NCI-H446 treated with DMSO at 0.1 percent for 48 hours (cell line): ENCODE measurements around the gene ZNF326.
A peak's percentile ranks its signal among the peaks of the same experiment; 100 is the strongest.

Experiments
- DNase-seq: peaks from one replicate; lab custom pipeline; 2025; lab: John Stamatoyannopoulos, UW

ZNF326 gene, protein sequence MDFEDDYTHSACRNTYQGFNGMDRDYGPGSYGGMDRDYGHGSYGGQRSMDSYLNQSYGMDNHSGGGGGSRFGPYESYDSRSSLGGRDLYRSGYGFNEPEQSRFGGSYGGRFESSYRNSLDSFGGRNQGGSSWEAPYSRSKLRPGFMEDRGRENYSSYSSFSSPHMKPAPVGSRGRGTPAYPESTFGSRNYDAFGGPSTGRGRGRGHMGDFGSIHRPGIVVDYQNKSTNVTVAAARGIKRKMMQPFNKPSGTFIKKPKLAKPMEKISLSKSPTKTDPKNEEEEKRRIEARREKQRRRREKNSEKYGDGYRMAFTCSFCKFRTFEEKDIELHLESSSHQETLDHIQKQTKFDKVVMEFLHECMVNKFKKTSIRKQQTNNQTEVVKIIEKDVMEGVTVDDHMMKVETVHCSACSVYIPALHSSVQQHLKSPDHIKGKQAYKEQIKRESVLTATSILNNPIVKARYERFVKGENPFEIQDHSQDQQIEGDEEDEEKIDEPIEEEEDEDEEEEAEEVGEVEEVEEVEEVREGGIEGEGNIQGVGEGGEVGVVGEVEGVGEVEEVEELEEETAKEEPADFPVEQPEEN

DNA sequence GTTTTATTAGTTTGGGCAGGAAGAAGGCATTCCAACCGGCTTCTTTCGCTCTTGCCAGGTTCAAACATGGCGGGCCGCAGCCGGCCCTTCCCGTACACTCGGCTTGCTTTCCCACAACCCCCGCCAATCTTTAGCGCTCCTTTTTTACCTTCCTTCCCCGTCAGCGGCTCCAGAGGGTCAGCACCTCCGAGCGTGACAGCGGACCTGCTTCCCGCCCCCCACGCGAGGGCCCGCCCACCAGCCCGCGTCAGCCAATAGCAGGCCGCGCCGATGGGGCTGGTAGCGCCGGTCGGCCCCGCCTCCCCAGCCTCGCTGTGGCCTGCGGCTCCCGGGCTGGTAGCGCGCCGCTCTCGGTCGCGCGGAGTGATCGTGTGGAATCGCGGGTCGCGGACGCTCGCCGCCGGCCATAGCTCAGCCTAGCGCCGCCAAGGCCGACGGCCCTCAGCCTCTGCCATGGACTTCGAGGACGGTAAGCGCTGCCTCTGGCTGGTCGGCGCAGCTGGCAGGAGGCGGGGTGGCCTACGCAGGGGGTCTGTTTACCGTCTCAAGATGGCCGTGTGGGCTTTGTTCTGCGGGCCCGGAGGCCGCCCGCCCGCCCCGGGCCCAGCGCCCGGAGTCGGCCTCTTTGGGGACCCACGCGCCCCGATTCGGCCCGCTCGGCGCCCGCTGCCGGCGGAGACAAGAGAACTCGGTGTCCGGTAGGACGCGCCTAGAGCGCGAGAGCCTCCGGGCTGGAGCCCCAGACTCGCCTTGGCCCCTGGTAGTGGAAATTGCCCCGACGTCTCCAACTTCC is at the start of gene ZNF326:
Gene ZNF326, plus strand, starts transcription at position 306 of the 793 bp plus-strand sequence. Its CDS starts 148 bp downstream, at position 454.
- peak; percentile 92 for DNase-seq

DNA sequence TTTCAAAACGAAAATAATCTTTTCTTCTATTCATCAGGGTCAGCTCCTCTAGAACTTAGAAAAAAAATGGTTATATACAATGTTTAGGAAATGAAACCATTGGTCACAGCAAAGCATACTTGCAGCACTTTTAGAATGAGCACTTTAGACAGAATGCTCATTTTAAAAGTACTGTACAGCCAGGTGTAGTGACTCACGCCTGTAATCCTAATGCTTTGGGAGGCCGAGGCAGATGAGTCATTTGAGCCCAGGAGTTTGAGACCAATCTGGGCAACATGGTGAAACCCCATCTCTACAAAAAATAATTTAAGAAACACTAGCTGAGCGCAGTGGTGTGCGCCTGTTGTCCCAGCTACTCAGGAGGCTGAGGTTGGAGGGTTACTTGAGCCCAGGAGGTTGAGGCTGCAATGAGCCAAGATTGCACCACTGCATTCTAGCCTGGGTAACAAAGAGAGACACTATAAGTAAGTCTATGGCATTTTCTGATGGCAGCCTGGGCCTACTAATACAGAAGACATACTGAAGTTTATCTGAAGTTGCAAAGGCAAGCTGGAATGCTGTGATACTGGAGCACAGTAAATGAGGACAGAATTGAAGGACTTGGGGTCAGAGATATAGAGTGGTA is 48.9 kb upstream of the ZNF326 start:
- DNase-seq: no peak

DNA sequence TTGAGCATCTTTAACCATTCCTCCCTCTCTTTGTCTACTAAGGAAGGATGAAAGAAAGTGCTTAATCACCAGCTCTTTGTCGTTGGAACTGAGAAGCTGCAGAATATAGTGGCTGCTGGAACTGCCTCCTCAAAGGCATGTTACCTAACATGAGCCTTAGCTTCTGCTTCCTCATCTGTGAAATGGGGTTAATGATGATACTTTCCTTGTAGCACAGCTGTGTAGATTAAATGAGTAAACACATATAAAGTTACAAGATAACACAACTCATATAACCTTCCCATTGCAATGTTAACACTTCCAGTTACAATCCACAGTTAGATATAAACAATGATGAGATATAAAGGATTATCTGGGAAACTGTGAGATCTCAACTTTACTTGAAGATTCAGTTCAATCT is 48.4 kb upstream of the ZNF326 start:
- no peak for DNase-seq

DNA sequence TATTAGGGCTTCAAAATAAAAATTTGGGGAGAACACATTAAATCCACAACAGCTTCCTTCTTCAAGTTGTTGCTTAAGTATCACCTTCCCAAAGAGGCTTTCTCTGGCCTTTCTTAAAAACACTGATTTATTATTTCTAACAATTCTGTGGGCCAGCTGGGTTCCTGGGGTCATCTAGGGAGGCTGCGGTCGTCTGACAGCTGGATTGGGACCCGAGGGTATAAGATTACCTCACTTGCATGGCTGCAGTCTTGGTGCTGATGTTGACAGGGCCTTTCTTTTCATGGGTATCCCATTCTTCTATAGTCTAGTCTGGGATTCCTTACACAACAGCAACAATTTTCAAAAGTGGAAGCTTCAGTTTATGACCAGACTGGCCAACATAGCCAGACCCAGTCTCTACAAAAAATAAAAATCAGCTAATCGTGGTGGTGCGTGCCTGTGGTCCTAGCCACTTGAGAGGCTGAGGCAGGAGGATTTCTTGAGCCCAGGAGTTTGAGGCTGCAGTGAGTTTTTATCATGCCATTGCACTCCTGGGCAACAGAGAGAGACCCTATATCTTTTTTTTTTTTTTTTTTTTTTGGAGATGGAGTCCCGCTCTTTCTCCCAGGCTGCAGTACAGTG is 46.1 kb upstream of the ZNF326 start:
- no peak for DNase-seq

DNA sequence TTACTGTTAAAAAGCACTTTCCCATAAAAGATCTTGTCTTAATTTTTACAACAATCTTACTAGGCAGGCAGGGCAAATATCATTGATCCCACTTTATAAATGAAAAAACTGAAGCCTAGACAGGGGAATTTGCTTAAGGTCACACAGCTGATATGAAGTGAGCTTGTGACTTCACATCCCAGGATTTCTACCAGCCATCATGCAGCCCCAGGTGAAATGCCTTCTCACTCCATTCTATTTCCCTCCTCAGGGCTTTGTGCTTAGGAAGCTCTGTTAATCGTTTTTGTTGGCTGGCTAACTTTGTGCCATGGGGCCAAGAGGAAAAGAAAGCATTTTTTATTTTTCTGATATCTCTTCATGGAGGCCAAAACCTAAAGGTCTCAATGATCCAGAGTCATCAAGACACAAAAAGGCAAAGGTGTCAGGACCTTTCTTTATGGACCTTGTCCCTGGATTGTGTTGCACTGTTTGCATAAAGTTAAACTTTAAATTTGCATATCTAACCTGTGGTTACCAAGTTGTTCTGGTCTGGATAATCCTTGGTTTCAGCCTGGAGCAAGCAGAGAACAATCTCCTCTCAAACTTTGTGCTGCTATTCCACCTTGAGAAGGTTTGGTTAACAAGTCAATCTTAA is 44.8 kb upstream of the ZNF326 start:
- DNase-seq: no peak

DNA sequence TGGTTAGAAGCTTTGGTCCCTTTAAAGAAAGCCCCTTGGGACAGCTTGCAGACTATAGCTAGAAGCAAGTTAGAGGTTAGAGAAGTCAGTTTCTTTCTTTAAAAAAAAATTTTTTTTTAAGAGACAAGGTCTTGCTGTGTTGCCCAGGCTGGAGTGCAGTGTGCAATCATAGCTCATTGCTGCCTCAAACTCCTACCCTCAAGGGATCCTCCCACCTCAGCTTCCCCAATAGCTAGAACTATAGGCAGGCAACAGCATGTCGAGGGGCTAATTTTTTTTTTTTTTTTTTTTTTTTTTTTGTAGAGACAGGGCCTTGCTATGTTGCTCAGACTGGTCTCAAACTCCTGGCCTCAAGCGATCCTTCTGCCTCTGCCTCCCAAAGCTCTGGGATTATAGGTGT is 44.2 kb upstream of the ZNF326 start:
- no peak for DNase-seq

DNA sequence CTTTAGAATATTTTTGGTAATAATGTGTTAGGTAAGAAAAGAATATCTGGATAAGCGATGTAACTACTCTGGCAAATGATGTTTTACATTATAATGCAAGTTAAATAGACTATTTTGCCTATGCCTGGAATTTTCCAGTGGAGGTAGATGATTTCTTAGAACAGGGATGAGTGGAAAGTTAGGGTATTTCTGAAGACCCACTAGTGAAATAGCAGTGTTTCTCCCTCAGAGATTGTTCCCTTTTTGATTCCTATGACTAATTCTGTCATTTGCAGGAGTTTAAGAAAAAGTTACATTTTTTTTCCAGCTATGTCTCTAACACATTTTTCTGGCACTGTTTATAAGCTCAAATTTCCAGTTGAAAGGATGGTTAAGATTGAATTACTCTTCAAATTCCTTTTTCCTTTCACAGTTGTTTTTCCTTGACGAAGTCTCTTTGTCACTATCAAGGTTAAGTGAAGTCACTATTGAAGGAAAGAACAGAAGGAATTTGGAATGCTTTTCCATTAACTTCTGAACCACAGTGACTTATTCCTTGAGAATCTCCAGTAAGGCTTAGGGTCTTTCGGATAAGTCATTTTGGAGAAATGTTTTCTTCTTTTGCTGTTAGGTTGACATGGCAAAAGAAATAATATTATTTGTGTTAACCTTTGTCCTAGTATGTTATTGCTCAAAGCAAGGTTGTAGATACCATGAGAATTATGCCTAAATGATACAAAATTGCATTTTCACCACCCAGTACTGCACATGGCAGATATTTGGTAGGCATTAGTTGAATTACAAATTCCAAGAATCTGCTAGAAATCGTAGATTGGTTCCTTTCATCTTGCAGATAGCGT is 42.9 kb upstream of the ZNF326 start:
- no peak for DNase-seq

DNA sequence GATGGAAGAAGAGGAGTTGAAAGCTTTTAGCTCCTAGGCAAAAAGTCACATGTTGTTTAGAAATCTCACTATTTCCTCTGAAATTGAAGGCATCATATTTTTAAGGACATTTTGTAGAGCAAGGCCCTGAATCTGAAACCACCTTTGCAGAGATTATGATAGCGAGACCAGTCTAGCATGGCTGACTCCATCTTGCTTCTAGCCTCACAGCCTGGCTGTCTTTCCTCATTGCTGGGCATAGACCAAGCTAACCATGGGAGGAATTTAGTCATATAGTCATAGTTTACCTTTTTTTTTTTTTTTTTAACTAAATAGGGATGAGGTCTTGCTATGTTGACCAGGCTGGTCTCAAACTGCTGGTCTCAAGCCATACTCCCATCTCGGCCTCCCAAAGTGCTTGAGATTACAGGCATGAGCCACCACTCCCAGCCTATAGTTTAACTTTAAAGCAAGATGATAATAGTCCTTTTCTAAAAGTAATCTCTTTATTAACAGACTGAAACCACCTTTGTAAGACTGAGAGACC is 42.2 kb upstream of the ZNF326 start:
- DNase-seq: no peak

DNA sequence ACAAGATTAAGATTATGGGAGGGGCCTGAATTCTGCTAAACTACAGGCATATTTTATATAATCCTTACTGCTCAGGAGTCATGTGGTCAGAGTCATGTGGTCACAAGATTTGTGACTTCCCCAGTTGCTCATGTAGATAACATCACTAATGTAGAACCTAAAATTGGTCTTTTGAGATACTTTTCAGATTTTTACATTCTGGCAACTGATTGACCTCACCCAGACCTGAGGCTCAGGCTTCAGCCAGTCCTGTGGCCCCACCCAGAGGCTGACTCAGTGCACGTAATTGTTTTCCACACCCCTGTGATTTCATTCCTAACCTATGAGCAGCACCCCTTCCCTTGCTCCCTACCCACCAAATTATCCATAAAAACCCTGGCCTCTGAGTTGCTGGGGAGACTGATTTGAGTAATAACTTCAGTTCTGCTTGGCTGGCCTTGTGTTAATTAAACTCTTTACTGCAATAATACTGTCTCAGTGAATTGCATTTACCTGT is 41.7 kb upstream of the ZNF326 start:
- no peak for DNase-seq

DNA sequence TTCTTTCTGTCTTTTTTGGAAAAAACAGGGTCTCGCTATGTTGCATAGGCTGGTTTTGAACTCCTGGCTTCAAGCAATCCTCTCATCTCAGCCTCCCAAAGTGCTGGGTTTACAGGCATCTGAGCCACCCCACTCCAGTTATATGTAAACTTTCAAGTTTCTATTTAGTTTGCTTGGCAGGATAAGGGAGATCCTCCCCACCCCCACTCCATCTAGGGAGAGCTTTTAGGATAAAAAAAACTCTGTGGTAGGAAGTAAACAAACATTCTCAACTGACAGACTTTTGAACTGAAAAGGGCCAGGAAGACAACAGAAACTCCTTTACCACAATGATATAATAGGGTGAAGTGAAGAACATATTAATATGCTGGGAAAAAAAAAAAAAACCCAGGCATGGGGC is 41.0 kb upstream of the ZNF326 start:
- DNase-seq: no peak

DNA sequence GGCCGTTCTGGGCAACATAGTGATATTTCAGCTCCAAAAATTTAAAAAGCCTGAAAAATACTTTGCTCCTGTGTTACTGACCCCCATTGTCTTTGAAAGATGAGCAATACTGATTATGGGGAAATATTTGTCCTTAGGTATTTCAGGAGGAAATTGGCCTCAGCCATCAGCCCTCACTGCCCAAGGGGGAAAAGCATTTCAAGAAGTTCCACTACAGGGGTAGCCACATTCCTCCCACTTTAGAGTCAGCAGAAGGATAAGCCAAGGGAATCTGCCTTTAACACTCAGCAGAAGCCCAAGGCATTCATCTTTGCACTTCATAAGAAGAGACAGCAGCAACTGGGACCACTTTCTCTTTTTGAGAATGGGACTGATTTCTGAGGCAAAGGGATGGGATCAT is 40.5 kb upstream of the ZNF326 start:
- DNase-seq: no peak

DNA sequence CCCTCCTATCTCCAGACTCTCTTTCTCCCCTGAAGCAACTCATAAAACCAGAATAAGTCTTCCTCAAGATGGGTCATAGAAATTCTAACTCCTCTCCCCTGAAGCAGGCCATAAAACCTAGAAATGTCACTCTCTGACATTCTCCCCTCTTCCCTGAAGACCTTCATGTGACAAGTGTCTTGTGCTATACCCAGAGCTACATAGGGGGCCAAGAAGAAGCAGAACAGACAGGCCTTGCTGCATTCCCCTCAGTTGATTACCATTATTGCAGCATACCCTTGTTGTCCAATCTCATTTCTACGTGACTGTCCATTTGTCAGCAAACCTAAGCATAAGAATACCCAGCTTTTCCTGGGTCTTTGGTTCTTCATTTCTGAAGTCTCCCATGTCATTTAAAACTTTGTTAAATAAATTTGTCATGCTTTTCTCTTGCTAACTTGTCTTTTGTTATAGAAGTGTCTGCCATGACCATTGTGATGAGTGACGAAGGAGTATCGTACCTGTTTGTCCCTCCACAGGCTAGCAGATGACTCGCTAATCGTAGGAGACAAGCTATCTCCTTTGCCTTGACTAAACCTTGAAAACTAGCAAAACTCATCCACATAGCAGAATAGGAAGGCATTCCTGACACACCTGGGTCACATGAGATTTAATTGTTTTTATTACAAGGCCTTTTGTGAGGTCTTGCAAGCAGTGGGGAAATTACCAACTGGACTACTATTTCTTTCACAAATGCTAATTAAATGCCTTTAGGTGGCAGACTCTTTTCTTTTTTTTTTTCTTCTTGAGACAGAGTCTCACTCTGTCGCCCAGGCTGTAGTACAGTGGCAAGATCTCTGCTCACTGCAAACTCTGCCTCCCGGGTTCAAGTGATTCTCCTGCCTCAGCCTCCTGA is 39.4 kb upstream of the ZNF326 start:
- DNase-seq: no peak

DNA sequence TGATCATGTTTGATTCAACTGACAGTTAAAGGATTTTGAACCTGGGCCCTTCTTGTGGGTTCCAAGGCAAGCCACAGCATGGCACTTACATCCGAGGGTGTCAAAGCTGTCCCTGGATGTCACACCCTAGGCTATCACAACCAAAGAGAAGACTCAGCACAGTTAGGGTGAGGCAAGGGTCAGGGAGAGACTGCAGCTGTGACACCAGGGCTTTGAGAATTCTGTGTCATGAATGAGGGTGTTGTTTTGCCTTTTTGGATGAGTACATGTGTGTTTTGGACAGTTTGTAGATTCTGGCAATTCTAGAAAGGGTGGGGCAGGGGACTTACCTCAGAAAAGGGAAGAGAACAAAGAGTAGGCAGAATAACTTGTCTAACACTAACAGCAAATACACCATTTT is 37.8 kb upstream of the ZNF326 start:
- no peak for DNase-seq

DNA sequence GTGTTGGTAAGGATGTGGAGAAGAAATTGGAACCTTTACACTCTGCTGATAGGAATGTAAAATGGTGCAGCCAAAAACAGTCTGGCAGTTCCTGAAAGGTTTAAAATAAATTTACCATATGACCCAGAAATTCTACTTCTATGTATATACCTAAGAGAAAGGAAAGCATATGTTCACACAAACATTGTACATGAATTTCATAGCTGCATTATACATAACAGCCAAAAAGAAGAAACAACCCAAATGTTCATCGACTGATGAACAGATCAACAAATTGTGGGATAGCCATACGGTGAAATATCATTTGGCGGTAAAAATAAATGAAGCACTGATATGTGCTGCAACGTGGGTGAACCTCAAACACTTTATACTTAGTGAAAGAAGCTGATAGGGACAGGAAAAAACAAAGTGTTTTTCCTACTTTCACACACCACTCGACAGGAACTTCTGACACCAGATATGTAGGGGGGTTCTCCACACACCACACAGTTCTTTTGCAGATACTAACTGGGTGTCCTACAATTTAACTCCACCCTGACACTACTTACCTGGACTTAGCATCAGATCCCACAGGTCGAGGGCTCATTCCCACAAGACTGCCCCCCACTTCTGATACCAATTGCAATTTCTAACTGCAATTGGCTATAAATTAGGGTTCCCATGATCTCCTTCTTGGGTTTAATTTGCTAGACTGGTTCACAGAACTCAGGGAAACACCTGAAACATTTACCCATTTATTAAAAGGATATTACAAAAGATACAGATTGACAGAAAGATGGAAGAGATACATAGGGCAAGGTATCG is 35.9 kb upstream of the ZNF326 start:
- DNase-seq: no peak

DNA sequence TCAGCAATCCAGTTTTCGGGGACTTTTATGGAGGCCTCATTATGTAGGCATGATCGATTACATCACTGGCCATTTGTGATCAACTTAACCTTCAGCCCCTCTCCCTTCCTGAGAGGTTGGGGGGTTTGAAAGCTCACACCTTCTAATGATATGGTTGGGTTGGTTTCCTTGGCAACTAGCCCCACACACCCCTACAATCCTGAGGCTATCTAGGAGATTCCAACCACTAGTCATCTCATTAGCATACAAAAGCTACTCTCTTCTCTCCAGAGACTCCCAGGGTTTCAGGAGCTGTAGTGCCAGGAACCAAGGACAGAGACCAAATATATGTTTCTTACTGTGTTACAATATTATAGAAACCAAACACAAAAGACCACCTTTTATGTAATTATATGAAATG is 35.2 kb upstream of the ZNF326 start:
- DNase-seq: no peak

DNA sequence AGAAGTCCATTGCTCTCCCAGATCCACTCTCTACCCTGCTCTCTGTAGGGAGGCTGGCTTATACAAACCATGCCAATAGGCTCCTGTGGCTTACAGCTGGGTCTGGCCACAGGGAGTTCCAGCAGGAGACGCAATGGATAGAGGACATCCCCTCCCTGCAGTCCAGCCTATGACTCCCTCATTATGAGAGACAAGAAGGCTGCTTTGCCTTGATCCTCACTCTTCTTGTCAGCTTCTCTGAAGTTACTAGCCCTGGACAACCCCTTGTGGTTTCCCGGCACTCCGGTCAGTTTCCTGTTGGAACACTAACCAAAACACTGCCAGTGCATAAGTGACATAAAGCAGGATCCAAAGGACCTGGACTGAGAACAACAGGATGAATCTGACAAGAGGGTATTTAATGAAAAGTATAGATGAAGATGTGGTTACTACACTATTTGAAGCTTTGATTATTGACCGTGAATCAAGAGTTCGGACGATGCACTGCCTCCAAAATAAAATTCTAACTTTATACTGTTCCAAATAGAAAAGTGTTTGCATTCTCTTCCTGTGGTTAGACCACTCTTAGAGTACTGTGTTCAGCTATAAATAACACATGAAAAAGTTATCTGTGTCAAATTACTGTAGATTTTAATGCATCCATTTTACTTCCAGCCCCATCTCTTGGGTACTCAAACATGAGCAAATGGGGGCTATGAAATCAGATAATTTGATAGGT is 32.7 kb upstream of the ZNF326 start:
- DNase-seq: no peak

DNA sequence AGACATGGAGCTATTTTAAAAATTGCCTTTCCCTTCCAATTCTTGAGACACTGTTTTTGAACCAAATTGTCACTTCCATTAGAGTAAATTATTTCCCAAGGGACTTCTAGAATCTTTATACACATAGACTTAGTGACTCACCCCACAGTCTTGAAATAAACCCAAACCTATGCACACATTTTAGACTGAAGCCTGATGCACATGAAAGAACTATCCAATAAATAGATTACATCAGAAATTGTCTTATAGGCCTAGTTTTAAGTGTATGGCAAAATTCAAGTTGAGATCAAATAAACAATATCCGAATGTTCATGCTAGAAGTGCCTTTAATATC is 32.2 kb upstream of the ZNF326 start:
- no peak for DNase-seq
